ENCODE results near the gene BCDIN3D. TPM values are rescaled to one million over a fixed set of nuclear protein-coding genes. Genes with fewer than 3 reads are reported as not detected.

The BCDIN3D gene
- total and polyA plus RNA-seq, 10 of the 15 experiments (the other 5 are each of a cell fraction or from before 2014, with no cell fraction given): 3.7 to 7.2 (median 6.4) TPM

GRCh38 chr12:49827401-49828099 lies 15.4 kb downstream of the BCDIN3D start (continued):
- no peak for TF ChIP-seq REST (IDR thresholded peaks at IDR 0.05; ENCODE audit: low read depth, low read length)
- peak; percentile 26; the same call in 1 of the 2 replicates for TF ChIP-seq NRF1 (conservative IDR thresholded peaks at IDR 0.05; ENCODE audit: low read depth, low read length)
- no peak for TF ChIP-seq RB1 (IDR thresholded peaks at IDR 0.05; ENCODE audit: borderline replicate concordance)
- TF ChIP-seq ZNF217 (IDR thresholded peaks at IDR 0.05): no peak
- no peak for TF ChIP-seq SREBF1 (IDR thresholded peaks at IDR 0.05; ENCODE audit: low read length)

DNA sequence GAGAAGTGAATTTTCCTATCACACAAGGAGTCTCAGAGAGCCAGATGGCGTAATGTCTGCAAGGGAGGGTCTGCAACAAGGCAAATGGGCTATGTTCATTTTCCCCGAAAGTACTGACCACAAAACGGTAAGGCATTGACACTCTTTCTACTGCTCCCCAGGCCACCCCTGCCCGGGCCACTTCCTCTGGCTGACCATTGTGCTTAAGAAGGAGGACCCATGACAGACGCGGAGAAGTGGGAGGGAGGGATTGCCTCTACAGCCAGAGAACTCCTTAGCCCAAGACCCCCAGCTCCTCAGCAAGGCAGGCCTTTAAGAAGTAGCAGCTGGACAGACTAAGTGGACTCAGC lies 15.9 kb downstream of the BCDIN3D start:
- peaks cover 20% of the 10 kb centered on the region for H3K79me2 ChIP-seq (ENCODE audit: control insufficient read depth, insufficient read depth, low read length)
- H3K27me3 ChIP-seq (replicated peaks in 1 of 2; ENCODE audit: control insufficient read depth in 2 of 2, insufficient read depth in 2 of 2, low read length in 1 of 2): no peaks in the 10 kb centered on the region
- DNase-seq (ENCODE audit: low read depth, low spot score) (no peak), ATAC-seq (no peak), FAIRE-seq (no peak)
- ChIA-PET POLR2A (interaction anchor here (0.6 to 1.3 kb wide), 3 partner anchors 13 to 430 kb away, joined by 4 to 7 read pairs (median 6); no protein-coding TSS in a partner anchor), RAD21 (ENCODE audit: unreplicated experiment) (interaction anchor here (1.3 kb wide), 1 partner anchor 11 kb away, joined by 4 read pairs; no protein-coding TSS in a partner anchor), SMC1A (ENCODE audit: uncharacterized antibody, unreplicated experiment) (interaction anchor here (0.7 to 5.3 kb wide), 5 partner anchors 12 to 86 kb away, joined by 3 to 32 read pairs (median 4); partner anchors contain the start of genes BCDIN3D and TMBIM6), CTCF (interaction anchor here (1.1 to 7.7 kb wide), 5 partner anchors 12 to 65 kb away, joined by 3 to 61 read pairs (median 7); no protein-coding TSS in a partner anchor)
- BruUV-seq (replicated peaks): no TSS peak
- H3K27ac ChIP-seq (ENCODE audit: control insufficient read depth, insufficient read depth): no peak overlapping the region; the same call in 1 of the 2 replicates
- no peaks in the 10 kb centered on the region; a peak in 1 of 4 replicates for H3K36me3 ChIP-seq (ENCODE audit: control insufficient read depth in 2 of 2, insufficient read depth in 2 of 2, low read length in 1 of 2)
- no peak overlapping the region for H2AFZ ChIP-seq (ENCODE audit: control insufficient read depth, low read depth, low read length)
- WGBS (ENCODE audit: insufficient coverage, insufficient replicate concordance, low lambda C conversion rate, missing lambda C conversion rate): 82% methylated on average over 6 of the region's 6 CpGs
- peaks cover 26% of the 10 kb centered on the region for H3K4me1 ChIP-seq (ENCODE audit: control insufficient read depth, insufficient read depth, low read length)
- 0 out of 2 replicates have a peak, but pooled peaks cover 3% of the 10 kb centered on the region for H4K20me1 ChIP-seq (ENCODE audit: control insufficient read depth, insufficient read depth)
- H3K4me2 ChIP-seq (ENCODE audit: control insufficient read depth, insufficient read depth): peak overlapping the region; percentile 93
- peak overlapping the region; percentile 99 for H3K4me3 ChIP-seq
- in situ Hi-C loops (cut with MboI) (no loop called here), intact Hi-C loops (cut with micrococcal nuclease; ENCODE audit: unreplicated experiment) (no loop called here)
- H3K9me3 ChIP-seq (replicated peaks; ENCODE audit: control insufficient read depth, insufficient read depth, low read length): no peaks in the 10 kb centered on the region
- peak overlapping the region; percentile 71 for H3K9ac ChIP-seq (ENCODE audit: control insufficient read depth, insufficient read depth, low read length)
- TF ChIP-seq ETV6 (conservative IDR thresholded peaks at IDR 0.05 in 1 of 2, IDR thresholded peaks at IDR 0.05 in 1 of 2; ENCODE audit: borderline replicate concordance in 1 of 2, low read depth in 1 of 2) (no peak), ESRRA (IDR thresholded peaks at IDR 0.05; ENCODE audit: low read length) (no peak), RUNX3 (IDR thresholded peaks at IDR 0.05; ENCODE audit: low read length) (no peak), MEF2A (IDR thresholded peaks at IDR 0.05; ENCODE audit: insufficient read depth, low read depth, low read length) (no peak), RELB (IDR thresholded peaks at IDR 0.05; ENCODE audit: low read depth) (no peak)
